Measurements from ENCODE around the gene TOM1L1.
"Not testable (repeated sequence)": the region's sequence is repeated elsewhere in the genome, so short reads cannot be mapped to it uniquely, and the experiment has no call there.

The TOM1L1 gene

GRCh38 chr17:54864636-54865356 lies 35.9 kb upstream of the TOM1L1 start:
- H3K4me3 ChIP-seq (replicated peaks; ENCODE audit: low read depth, low read length), result no peak overlapping the region
- TF ChIP-seq CTCF (IDR thresholded peaks at IDR 0.05; ENCODE audit: low read length, missing control alignments), result no peak
- DNase-seq (ENCODE audit: low read depth), result no peak

- DNase-seq (ENCODE audit: low read depth), result no peak
- no peak for TF ChIP-seq CTCF (IDR thresholded peaks at IDR 0.05; ENCODE audit: low read length, missing control alignments)
- no peak overlapping the region for H3K4me3 ChIP-seq (replicated peaks; ENCODE audit: low read depth, low read length)
Measured at GRCh38 chr17:54867634-54868033, 33.0 kb upstream of the TOM1L1 start.

- TF ChIP-seq CTCF (IDR thresholded peaks at IDR 0.05; ENCODE audit: low read length, missing control alignments), result no peak
- no peak for DNase-seq (ENCODE audit: low read depth)
- no peak overlapping the region for H3K4me3 ChIP-seq (replicated peaks; ENCODE audit: low read depth, low read length)
Measured at GRCh38 chr17:54870671-54871175, 29.9 kb upstream of the TOM1L1 start.

GRCh38 chr17:54875906-54876305 lies 24.7 kb upstream of the TOM1L1 start:
- DNase-seq (ENCODE audit: low read depth); H3K4me3 ChIP-seq (replicated peaks; ENCODE audit: low read depth, low read length): not testable (repeated sequence)

- H3K4me3 ChIP-seq (replicated peaks; ENCODE audit: low read depth, low read length), result no peak overlapping the region
- no peak for TF ChIP-seq CTCF (IDR thresholded peaks at IDR 0.05; ENCODE audit: low read length, missing control alignments)
- no peak for DNase-seq (ENCODE audit: low read depth)
Measured at GRCh38 chr17:54876656-54877195, 23.9 kb upstream of the TOM1L1 start.

GRCh38 chr17:54881255-54881972 lies 19.2 kb upstream of the TOM1L1 start:
- no peak for DNase-seq (ENCODE audit: low read depth)
- H3K4me3 ChIP-seq (replicated peaks; ENCODE audit: low read depth, low read length), result no peak overlapping the region
- TF ChIP-seq CTCF (IDR thresholded peaks at IDR 0.05; ENCODE audit: low read length, missing control alignments), result no peak

GRCh38 chr17:54882371-54882770 lies 18.3 kb upstream of the TOM1L1 start:
- H3K4me3 ChIP-seq (replicated peaks; ENCODE audit: low read depth, low read length), result no peak overlapping the region
- TF ChIP-seq CTCF (IDR thresholded peaks at IDR 0.05; ENCODE audit: low read length, missing control alignments), result no peak
- DNase-seq (ENCODE audit: low read depth), result no peak

Data from fibroblast of pulmonary artery (primary cell).